Measurements from ENCODE around the gene EEF2. TPM values are rescaled to one million over a fixed set of nuclear protein-coding genes. Genes with fewer than 3 reads are reported as not detected.
A peak's percentile ranks its signal among the peaks of the same experiment; 100 is the strongest.
"Not testable (repeated sequence)": the region's sequence is repeated elsewhere in the genome, so short reads cannot be mapped to it uniquely, and the experiment has no call there.

The EEF2 gene
- total and polyA plus RNA-seq, 11 donors: 846 to 2,686 (median 2,118) TPM

GRCh38 chr19:3949294-3949693 is 36.0 kb downstream of the EEF2 start:
- peak in 1 of 4 donors; percentile 2 for ATAC-seq
- Histone ChIP-seq H3K9me3 (no peaks in the 10 kb centered on the region), H3K27me3 (no peaks in the 10 kb centered on the region), H3K27ac (peak overlapping the region in 11 of 12 donors; percentile 16 to 100 (median 94)), H3K4me1 (peaks cover 0 to 49% (median 20%) of the 10 kb centered on the region in 12 donors), H3K4me3 (peak overlapping the region in 2 of 12 donors; percentile 63 to 68), H3K36me3 (peaks cover 0 to 10% (median 0%) of the 10 kb centered on the region in 9 donors)
- DNase-seq: no peak
- intact Hi-C loops (cut with DNase I): no loop called here
- 59 to 67% (median 63%) methylated on average over 5 to 11 of the region's 11 CpGs for WGBS, 4 donors
- no peak for TF ChIP-seq POLR2A (IDR thresholded peaks at IDR 0.05)
- TF ChIP-seq, protein P1, sequence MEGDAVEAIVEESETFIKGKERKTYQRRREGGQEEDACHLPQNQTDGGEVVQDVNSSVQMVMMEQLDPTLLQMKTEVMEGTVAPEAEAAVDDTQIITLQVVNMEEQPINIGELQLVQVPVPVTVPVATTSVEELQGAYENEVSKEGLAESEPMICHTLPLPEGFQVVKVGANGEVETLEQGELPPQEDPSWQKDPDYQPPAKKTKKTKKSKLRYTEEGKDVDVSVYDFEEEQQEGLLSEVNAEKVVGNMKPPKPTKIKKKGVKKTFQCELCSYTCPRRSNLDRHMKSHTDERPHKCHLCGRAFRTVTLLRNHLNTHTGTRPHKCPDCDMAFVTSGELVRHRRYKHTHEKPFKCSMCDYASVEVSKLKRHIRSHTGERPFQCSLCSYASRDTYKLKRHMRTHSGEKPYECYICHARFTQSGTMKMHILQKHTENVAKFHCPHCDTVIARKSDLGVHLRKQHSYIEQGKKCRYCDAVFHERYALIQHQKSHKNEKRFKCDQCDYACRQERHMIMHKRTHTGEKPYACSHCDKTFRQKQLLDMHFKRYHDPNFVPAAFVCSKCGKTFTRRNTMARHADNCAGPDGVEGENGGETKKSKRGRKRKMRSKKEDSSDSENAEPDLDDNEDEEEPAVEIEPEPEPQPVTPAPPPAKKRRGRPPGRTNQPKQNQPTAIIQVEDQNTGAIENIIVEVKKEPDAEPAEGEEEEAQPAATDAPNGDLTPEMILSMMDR (IDR thresholded peaks at IDR 0.05): no peak

- intact Hi-C loops (cut with DNase I); DNase-seq; H3K27me3 ChIP-seq; H3K4me3 ChIP-seq; H3K9me3 ChIP-seq; ATAC-seq: not testable (repeated sequence)
- H3K36me3 ChIP-seq: peaks cover 0 to 21% (median 0%) of the 10 kb centered on the region in 9 donors
- H3K4me1 ChIP-seq: peaks cover 0 to 46% (median 17%) of the 10 kb centered on the region in 12 donors
- H3K27ac ChIP-seq: peak overlapping the region in 1 of 12 donors; percentile 97
- 88 to 94% (median 91%) methylated on average over 15 of the region's 15 CpGs for WGBS, 4 donors
These were observed 37.8 kb downstream of the EEF2 start for GRCh38 chr19:3947316-3947933.

GRCh38 chr19:3945838-3946237 is 39.4 kb downstream of the EEF2 start:
- DNase-seq: no peak
- Histone ChIP-seq H3K4me1 (peaks cover 0 to 36% (median 6%) of the 10 kb centered on the region in 12 donors), H3K27me3 (no peaks in the 10 kb centered on the region), H3K36me3 (peaks cover 0 to 35% (median 2%) of the 10 kb centered on the region in 9 donors), H3K27ac (peak overlapping the region in 10 of 12 donors; percentile 3 to 97 (median 38)), H3K4me3 (no peak overlapping the region), H3K9me3 (peaks cover 0 to 5% (median 0%) of the 10 kb centered on the region in 12 donors)
- 44 to 53% (median 48%) methylated on average over 2 of the region's 2 CpGs for WGBS, 4 donors
- intact Hi-C loops (cut with DNase I): no loop called here
- TF ChIP-seq, protein P1 (IDR thresholded peaks at IDR 0.05): no peak
- no peak for TF ChIP-seq POLR2A (IDR thresholded peaks at IDR 0.05)
- no peak for ATAC-seq

- intact Hi-C loops (cut with DNase I): no loop called here
- no peak for ATAC-seq
- Histone ChIP-seq H3K9me3 (peaks cover 0 to 5% (median 0%) of the 10 kb centered on the region in 12 donors), H3K4me3 (no peak overlapping the region), H3K4me1 (peaks cover 0 to 24% (median 0%) of the 10 kb centered on the region in 12 donors), H3K36me3 (peaks cover 0 to 51% (median 2%) of the 10 kb centered on the region in 9 donors), H3K27me3 (no peaks in the 10 kb centered on the region), H3K27ac (peak overlapping the region; percentile 0 to 97 (median 78))
- no peak for TF ChIP-seq POLR2A (IDR thresholded peaks at IDR 0.05)
- TF ChIP-seq, protein P1 (IDR thresholded peaks at IDR 0.05): no peak
- WGBS, 4 donors: 67 to 73% (median 68%) methylated on average over 11 of the region's 11 CpGs
- DNase-seq: no peak
These were observed 41.1 kb downstream of the EEF2 start for GRCh38 chr19:3944018-3944721.
